Gastroesophageal sphincter (tissue), 4 donors: Measurements from ENCODE around the gene PTPRD. TPM values are rescaled to one million over a fixed set of nuclear protein-coding genes. Genes with fewer than 3 reads are reported as not detected.
"Not testable (repeated sequence)": the region's sequence is repeated elsewhere in the genome, so short reads cannot be mapped to it uniquely, and the experiment has no call there.

Experiments used
- ATAC-seq: fragments of 150-250 bp; one replicate; pipeline ENCODE4 v1.9.1; 2016; ENCODE audit warnings: mild to moderate bottlenecking, moderate library complexity
- H3K27ac ChIP-seq, 4 donors: fragments of 200-600 bp; sonication (generic) in 3 of 4; 1 replicate in 3 of 4; 2 replicates in 1 of 4; pipeline ENCODE4 v1.5.1; 2016 to 2019
- H3K27me3 ChIP-seq: fragments of 200-600 bp; sonication (generic); one replicate; pipeline ENCODE4 v1.5.1; 2019
- H3K36me3 ChIP-seq, 2 donors: fragments of 200-600 bp; sonication (generic); one replicate each; pipeline ENCODE4 v1.5.1; 2019; ENCODE audit warnings: control low read depth in 1 of 2
- H3K4me1 ChIP-seq, 3 donors: fragments of 200-600 bp; sonication (generic); 1 replicate in 2 of 3; 2 replicates in 1 of 3; pipeline ENCODE4 v1.5.1; 2016 to 2019; ENCODE audit warnings: control low read depth in 2 of 3
- H3K4me3 ChIP-seq, 2 donors: fragments of 200-600 bp; sonication (generic); one replicate each; pipeline ENCODE4 v1.5.1; 2019; ENCODE audit warnings: mild to moderate bottlenecking in 1 of 2, moderate library complexity in 1 of 2
- H3K9me3 ChIP-seq, 3 donors: fragments of 200-600 bp; sonication (generic); one replicate each; pipeline ENCODE4 v1.5.1; 2017 to 2019; ENCODE audit warnings: control low read depth in 2 of 3
- CTCF ChIP-seq, 4 experiments: fragments of 200-600 bp in 2 of 4; fragments of 450-650 bp in 2 of 4; sonication (generic) in 1 of 4; IDR thresholded peaks; one replicate each; pipeline ENCODE4 v1.5.1; 2017 to 2019; ENCODE audit warnings: antibody characterized with exemption in 4 of 4, mild to moderate bottlenecking in 2 of 4, moderate library complexity in 2 of 4
- EP300 ChIP-seq: sonication (generic); formaldehyde crosslinking; IDR thresholded peaks from one replicate; pipeline ENCODE4 v1.6.1; 2017; ENCODE audit warnings: antibody characterized with exemption, mild to moderate bottlenecking
- POLR2A ChIP-seq, 2 donors: fragments of 450-650 bp; IDR thresholded peaks; one replicate each; pipeline ENCODE4 v1.6.1; 2017; ENCODE audit warnings: antibody characterized with exemption in 2 of 2, mild to moderate bottlenecking in 2 of 2, moderate library complexity in 1 of 2
- POLR2AphosphoS5 ChIP-seq: sonication (generic); formaldehyde crosslinking; IDR thresholded peaks from one replicate; pipeline ENCODE4 v1.6.1; 2017; ENCODE audit warnings: antibody characterized with exemption
- WGBS, 2 donors: methylation state at CpG; one replicate each; pipeline ENCODE4 v1.1.5; 2018; ENCODE audit warnings: low coverage in 1 of 2; 5-methylcytosine and 5-hydroxymethylcytosine counted together
- total RNA-seq, 4 donors: library from RNA; depleted of rRNA; stranded (reverse); fragments of >200 nt; gene quantifications; one replicate each; pipeline ENCODE4 v1.1.0, GENCODE V29; 2016

The PTPRD gene
- total RNA-seq, 4 donors from 2014 or later: 3.5 to 53.9 (median 15.8) TPM

- no peaks in the 10 kb centered on the region for H3K36me3 ChIP-seq
- 29 to 38% methylated on average over 3 of the region's 3 CpGs for WGBS, 2 donors
- no peak for ATAC-seq
- no peaks in the 10 kb centered on the region for H3K27me3 ChIP-seq
- no peak overlapping the region for H3K4me3 ChIP-seq
- no peak overlapping the region for H3K27ac ChIP-seq
- no peaks in the 10 kb centered on the region for H3K4me1 ChIP-seq
- no peaks in the 10 kb centered on the region for H3K9me3 ChIP-seq
- no peak for TF ChIP-seq POLR2A (IDR thresholded peaks at IDR 0.05)
- TF ChIP-seq CTCF (IDR thresholded peaks at IDR 0.05): peak; percentile 21 to 63 (median 34)
- TF ChIP-seq POLR2AphosphoS5: no peak
Measured at GRCh38 chr9:10366171-10366779, 246.5 kb downstream of the PTPRD start.

GRCh38 chr9:10354591-10354990 is 258.2 kb downstream of the PTPRD start:
- H3K36me3 ChIP-seq: no peaks in the 10 kb centered on the region
- no peaks in the 10 kb centered on the region for H3K27me3 ChIP-seq
- H3K27ac ChIP-seq: no peak overlapping the region
- 73 to 78% methylated on average over 3 of the region's 3 CpGs for WGBS, 2 donors
- no peak for ATAC-seq
- H3K4me1 ChIP-seq: no peaks in the 10 kb centered on the region
- H3K4me3 ChIP-seq: no peak overlapping the region
- TF ChIP-seq POLR2A (IDR thresholded peaks at IDR 0.05) (no peak), CTCF (IDR thresholded peaks at IDR 0.05) (no peak), POLR2AphosphoS5 (no peak), EP300 (no peak)
- no peaks in the 10 kb centered on the region for H3K9me3 ChIP-seq

- not testable (repeated sequence) for H3K27me3 ChIP-seq, H3K4me1 ChIP-seq, ATAC-seq, H3K36me3 ChIP-seq, H3K4me3 ChIP-seq, H3K9me3 ChIP-seq, H3K27ac ChIP-seq
- 63 to 67% methylated on average over 5 of the region's 5 CpGs for WGBS, 2 donors
Measured at GRCh38 chr9:10345621-10346020, 267.2 kb downstream of the PTPRD start.

- no peaks in the 10 kb centered on the region for H3K9me3 ChIP-seq
- no peak for ATAC-seq
- H3K4me3 ChIP-seq: no peak overlapping the region
- no peak overlapping the region for H3K27ac ChIP-seq
- H3K36me3 ChIP-seq: no peaks in the 10 kb centered on the region
- H3K27me3 ChIP-seq: no peaks in the 10 kb centered on the region
- WGBS, 2 donors: 85% methylated on average over 2 of the region's 2 CpGs
- H3K4me1 ChIP-seq: no peaks in the 10 kb centered on the region
- TF ChIP-seq POLR2A (IDR thresholded peaks at IDR 0.05) (no peak), POLR2AphosphoS5 (no peak), EP300 (no peak), CTCF (IDR thresholded peaks at IDR 0.05) (no peak)
Measured at GRCh38 chr9:10341057-10341456, 271.7 kb downstream of the PTPRD start.

- Histone ChIP-seq H3K27me3 (no peaks in the 10 kb centered on the region), H3K9me3 (no peaks in the 10 kb centered on the region), H3K4me3 (no peak overlapping the region), H3K36me3 (no peaks in the 10 kb centered on the region), H3K27ac (no peak overlapping the region), H3K4me1 (no peaks in the 10 kb centered on the region)
- no peak for ATAC-seq
- TF ChIP-seq POLR2AphosphoS5 (no peak), POLR2A (IDR thresholded peaks at IDR 0.05) (no peak), CTCF (IDR thresholded peaks at IDR 0.05) (no peak), EP300 (no peak)
Measured at GRCh38 chr9:10339152-10339551, 273.6 kb downstream of the PTPRD start.
